NB4 (cell line): ENCODE results near the gene EIF3J.

Experiments
- POLR2A ChIP-seq: IDR thresholded peaks from 2 replicates; pipeline ENCODE4 v1.6.1; 2011; ENCODE audit warnings: mild to moderate bottlenecking; ENCODE audit not compliant: insufficient read length; ENCODE audit errors: extremely low read depth
- TF ChIP-seq, protein P1 (sequence below): IDR thresholded peaks from one replicate; pipeline ENCODE4 v1.5.1; 2012; ENCODE audit warnings: low read depth, low read length
- TF ChIP-seq, protein P2 (sequence below): IDR thresholded peaks from 2 replicates; pipeline ENCODE4 v1.6.1; 2011; ENCODE audit warnings: low read depth, low read length

DNA sequence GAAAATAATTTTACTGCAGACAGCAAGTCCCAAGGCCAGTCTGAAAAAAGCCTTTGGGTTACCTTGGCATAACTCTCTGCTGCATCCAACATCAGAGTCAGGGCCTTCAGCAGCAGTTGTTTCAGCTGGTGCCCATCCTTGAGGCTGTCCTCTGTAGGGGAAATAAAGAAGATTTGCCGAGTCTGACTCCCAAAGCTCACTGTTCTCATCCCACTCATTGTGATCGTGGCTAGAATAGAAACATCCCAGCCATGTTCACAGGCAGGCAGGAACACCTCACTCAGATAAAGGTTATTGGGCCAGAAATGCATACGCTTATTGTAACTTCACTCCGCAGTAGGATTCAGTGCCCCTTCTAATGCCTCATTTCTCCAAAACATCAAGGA, 29.2 kb downstream of the EIF3J start:
- TF ChIP-seq, protein P1, sequence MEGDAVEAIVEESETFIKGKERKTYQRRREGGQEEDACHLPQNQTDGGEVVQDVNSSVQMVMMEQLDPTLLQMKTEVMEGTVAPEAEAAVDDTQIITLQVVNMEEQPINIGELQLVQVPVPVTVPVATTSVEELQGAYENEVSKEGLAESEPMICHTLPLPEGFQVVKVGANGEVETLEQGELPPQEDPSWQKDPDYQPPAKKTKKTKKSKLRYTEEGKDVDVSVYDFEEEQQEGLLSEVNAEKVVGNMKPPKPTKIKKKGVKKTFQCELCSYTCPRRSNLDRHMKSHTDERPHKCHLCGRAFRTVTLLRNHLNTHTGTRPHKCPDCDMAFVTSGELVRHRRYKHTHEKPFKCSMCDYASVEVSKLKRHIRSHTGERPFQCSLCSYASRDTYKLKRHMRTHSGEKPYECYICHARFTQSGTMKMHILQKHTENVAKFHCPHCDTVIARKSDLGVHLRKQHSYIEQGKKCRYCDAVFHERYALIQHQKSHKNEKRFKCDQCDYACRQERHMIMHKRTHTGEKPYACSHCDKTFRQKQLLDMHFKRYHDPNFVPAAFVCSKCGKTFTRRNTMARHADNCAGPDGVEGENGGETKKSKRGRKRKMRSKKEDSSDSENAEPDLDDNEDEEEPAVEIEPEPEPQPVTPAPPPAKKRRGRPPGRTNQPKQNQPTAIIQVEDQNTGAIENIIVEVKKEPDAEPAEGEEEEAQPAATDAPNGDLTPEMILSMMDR = no peak
- TF ChIP-seq POLR2A = no peak
- TF ChIP-seq, protein P2, sequence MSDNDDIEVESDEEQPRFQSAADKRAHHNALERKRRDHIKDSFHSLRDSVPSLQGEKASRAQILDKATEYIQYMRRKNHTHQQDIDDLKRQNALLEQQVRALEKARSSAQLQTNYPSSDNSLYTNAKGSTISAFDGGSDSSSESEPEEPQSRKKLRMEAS = no peak
